ENCODE data around the gene S100P.

The S100P gene

DNA sequence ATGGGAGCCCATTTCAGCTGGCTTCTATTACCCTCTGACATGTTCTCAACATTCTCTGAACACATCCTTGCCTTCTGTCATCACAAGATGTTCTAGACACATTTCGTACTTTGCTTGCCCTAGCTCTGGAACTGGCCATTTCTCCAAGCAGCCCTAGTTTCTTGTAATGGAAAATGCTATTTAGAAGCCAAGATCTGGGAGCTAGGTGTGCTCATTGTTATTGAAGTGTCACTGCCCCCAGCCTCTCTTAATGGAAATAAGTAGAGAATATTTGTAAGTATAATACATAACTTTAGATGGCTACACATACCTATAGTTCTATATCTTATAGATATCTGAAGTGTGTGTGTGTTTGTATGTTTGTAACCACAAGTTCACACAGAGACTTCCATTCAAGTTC, 9.1 kb downstream of the S100P start:
- H3K27ac ChIP-seq (ENCODE audit: low read depth, low read length) = no peak overlapping the region
- peaks cover 37% of the 10 kb centered on the region for H3K4me1 ChIP-seq (ENCODE audit: insufficient read depth, low read length)
- no peak overlapping the region for H3K9ac ChIP-seq (ENCODE audit: low read length)
- no peaks in the 10 kb centered on the region for H3K9me3 ChIP-seq (ENCODE audit: low read length)
- no peak overlapping the region for H3K4me3 ChIP-seq (ENCODE audit: low read depth in 1 of 2, low read length in 2 of 2)
- no peaks in the 10 kb centered on the region for H3K27me3 ChIP-seq (ENCODE audit: control insufficient read depth in 1 of 2, insufficient read depth in 2 of 2, low read length in 2 of 2)
- peaks cover 14% of the 10 kb centered on the region for H3K36me3 ChIP-seq (ENCODE audit: insufficient read depth, low read length)

DNA sequence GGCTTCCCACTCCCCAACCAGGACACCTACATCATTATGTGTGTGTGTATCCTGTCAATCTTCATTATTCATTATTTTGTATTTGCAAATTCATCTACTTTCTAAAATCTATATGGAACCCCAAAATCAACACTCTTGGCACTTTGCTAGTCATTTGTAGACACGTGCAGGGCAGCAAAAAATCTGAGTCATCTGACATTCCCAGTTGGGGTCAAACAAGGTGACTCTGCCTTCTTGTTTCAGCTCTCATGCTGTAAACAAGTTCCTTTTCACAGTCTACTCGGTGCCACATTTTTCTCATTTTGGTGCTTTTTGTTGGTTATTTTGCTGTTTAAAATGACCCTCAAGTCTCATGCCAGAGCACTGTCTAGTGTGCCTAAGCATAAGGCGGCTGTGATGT, 10.1 kb downstream of the S100P start:
- Histone ChIP-seq H3K27me3 (ENCODE audit: control insufficient read depth in 1 of 2, insufficient read depth in 2 of 2, low read length in 2 of 2) (no peaks in the 10 kb centered on the region), H3K4me1 (ENCODE audit: insufficient read depth, low read length) (peaks cover 47% of the 10 kb centered on the region), H3K9me3 (ENCODE audit: low read length) (no peaks in the 10 kb centered on the region), H3K9ac (ENCODE audit: low read length) (no peak overlapping the region), H3K27ac (ENCODE audit: low read depth, low read length) (no peak overlapping the region), H3K4me3 (ENCODE audit: low read depth in 1 of 2, low read length in 2 of 2) (no peak overlapping the region), H3K36me3 (ENCODE audit: insufficient read depth, low read length) (peaks cover 14% of the 10 kb centered on the region)

DNA sequence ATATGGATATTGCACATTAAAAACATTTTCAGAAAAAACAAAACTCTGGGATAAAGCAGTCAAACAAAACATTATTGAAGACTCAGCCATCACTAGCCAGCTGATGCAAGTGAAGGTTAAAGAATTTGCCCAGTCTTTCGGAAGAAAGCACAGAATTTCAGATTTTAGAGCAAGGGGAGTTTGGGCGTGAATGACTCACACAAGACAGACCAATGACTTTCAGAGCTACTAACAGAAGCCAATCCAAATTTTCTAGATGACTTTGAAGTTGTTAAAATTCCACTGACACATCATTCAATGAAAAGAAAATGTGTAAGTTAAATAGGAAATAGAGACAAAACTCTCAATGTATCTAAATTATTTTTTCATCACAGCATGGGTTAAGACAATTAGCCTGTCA, 12.0 kb downstream of the S100P start:
- Histone ChIP-seq H3K9ac (ENCODE audit: low read length) (no peak overlapping the region), H3K4me3 (ENCODE audit: low read depth in 1 of 2, low read length in 2 of 2) (no peak overlapping the region), H3K4me1 (ENCODE audit: insufficient read depth, low read length) (peaks cover 55% of the 10 kb centered on the region), H3K27ac (ENCODE audit: low read depth, low read length) (no peak overlapping the region), H3K9me3 (ENCODE audit: low read length) (no peaks in the 10 kb centered on the region), H3K27me3 (ENCODE audit: control insufficient read depth in 1 of 2, insufficient read depth in 2 of 2, low read length in 2 of 2) (no peaks in the 10 kb centered on the region), H3K36me3 (ENCODE audit: insufficient read depth, low read length) (peaks cover 14% of the 10 kb centered on the region)

DNA sequence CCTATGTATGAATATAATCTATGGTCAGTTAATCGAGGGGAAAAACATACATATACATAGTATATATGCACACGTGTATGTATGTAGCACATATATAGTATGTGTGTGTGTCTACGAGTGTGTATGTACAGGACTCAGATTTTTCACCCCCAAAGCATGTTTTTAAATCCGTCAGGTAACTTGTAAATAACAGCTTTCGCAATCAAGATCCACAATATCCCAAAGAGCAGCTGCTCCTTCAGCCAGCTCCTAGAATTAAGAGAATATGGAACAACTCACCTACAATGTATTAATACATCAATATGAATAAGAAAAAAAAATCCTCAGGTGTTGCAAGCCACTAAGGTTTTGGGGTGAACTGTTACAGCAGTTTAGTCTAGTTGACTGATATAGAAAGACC, 12.5 kb downstream of the S100P start:
- Histone ChIP-seq H3K9me3 (ENCODE audit: low read length) (no peaks in the 10 kb centered on the region), H3K36me3 (ENCODE audit: insufficient read depth, low read length) (peaks cover 14% of the 10 kb centered on the region), H3K4me1 (ENCODE audit: insufficient read depth, low read length) (peaks cover 56% of the 10 kb centered on the region), H3K27ac (ENCODE audit: low read depth, low read length) (no peak overlapping the region), H3K27me3 (ENCODE audit: control insufficient read depth in 1 of 2, insufficient read depth in 2 of 2, low read length in 2 of 2) (no peaks in the 10 kb centered on the region), H3K9ac (ENCODE audit: low read length) (no peak overlapping the region), H3K4me3 (ENCODE audit: low read depth in 1 of 2, low read length in 2 of 2) (no peak overlapping the region)

DNA sequence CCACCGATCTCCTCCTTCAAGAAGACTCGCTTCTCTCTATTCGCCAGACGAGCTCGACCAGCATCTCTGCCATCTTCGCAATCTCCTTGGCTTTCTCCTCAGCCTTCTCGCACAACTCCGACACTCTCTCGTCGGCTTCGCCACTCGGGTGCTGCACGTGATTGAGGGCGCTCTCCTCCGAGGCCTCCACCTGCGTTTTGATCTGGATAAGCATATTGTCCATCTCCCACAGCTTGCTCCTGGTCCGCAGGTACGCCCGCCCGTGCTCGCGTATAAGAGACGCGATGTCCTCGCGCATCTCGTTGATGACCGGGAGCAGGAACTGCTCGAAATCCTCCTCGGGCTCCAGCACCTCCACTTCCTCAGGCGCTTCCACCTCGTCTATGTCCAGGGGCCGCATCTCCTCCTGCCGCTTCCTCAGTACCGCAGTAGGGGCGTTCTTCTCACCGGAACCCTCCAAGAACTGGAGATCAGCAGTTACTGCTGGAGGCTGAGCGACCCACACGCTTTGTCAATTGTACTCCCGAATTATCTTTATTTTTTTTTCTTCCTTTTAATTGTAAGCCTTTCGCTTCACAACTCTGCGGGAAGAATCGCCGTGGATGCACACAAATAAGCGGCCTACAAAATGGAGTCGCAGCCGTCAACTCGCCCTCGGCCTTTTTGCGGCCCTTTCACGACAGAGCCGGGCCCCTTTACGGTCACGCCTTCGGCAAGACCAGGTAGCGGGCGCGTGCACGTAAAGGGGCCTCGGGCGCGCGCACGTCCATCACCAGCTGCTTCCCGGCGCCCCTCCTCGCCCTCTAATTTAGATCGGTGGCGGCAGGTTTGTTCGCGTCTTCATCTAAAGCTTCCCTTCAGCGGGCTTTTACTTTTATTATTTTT, 15.8 kb downstream of the S100P start, which contains the start of gene MRFAP1L1:
TSS of gene MRFAP1L1 (minus strand) at position 636 of the 885 bp plus-strand sequence. CDS start at position 400, 236 bp downstream.
- Histone ChIP-seq H3K27ac (ENCODE audit: low read depth, low read length) (peak within 1 kb of the TSS; percentile 91), H3K9ac (ENCODE audit: low read length) (peak within 1 kb of the TSS; percentile 77), H3K4me3 (ENCODE audit: low read depth in 1 of 2, low read length in 2 of 2) (peak within 1 kb of the TSS; percentile 97 to 99)

DNA sequence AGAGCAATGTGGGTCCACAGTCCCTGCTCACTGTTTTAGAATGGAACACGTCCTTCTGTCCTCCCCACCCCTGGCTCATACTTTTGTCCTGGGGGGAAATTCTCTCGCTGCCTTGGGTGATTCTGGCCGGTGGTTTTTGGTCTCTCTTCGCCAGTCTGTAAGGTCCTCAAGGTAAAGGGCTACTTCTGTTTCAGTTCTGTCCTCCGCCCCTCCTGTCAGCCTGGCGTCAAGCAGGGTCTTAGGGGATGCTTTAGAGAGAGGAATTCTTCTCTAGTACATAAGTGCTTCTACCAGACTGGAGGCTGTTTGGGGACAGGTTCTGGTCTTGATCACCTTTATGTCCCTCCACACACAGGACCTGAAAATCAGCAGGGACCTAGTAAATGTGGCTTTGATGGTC, 16.6 kb downstream of the S100P start:
- no peaks in the 10 kb centered on the region for H3K9me3 ChIP-seq (ENCODE audit: low read length)
- H3K36me3 ChIP-seq (ENCODE audit: insufficient read depth, low read length) = peaks cover 5% of the 10 kb centered on the region
- peak overlapping the region; percentile 91 for H3K27ac ChIP-seq (ENCODE audit: low read depth, low read length)
- peak overlapping the region; percentile 74 for H3K9ac ChIP-seq (ENCODE audit: low read length)
- peak overlapping the region; percentile 97 to 99 for H3K4me3 ChIP-seq (ENCODE audit: low read depth in 1 of 2, low read length in 2 of 2)
- H3K27me3 ChIP-seq (ENCODE audit: control insufficient read depth in 1 of 2, insufficient read depth in 2 of 2, low read length in 2 of 2) = no peaks in the 10 kb centered on the region
- peaks cover 47% of the 10 kb centered on the region for H3K4me1 ChIP-seq (ENCODE audit: insufficient read depth, low read length)

More for the DNA sequence above, 15.8 kb downstream of the S100P start, which contains the start of gene MRFAP1L1:
- Histone ChIP-seq H3K4me1 (ENCODE audit: insufficient read depth, low read length) (peaks cover 46% of the 10 kb centered on the region), H3K36me3 (ENCODE audit: insufficient read depth, low read length) (peaks cover 5% of the 10 kb centered on the region), H3K9me3 (ENCODE audit: low read length) (no peaks in the 10 kb centered on the region), H3K27me3 (ENCODE audit: control insufficient read depth in 1 of 2, insufficient read depth in 2 of 2, low read length in 2 of 2) (no peaks in the 10 kb centered on the region)

DNA sequence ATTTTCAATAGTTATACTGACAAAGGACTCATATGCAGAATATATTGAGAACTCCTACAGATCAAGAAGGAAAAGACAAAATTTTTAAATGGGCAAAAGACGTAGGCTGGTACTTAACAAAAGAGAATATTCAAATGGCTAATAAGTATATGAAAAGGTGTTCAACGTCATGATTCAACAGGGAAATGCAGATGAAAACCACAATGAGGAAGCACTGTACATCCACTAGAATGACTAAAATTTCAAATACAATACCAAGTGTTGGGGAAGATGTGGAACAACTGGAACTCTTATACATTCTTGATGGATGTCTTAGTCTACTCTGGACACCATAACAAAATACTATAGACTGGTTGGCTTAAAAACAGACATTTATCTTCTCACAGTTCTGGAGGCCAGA, 17.3 kb downstream of the S100P start:
- Histone ChIP-seq H3K27me3 (ENCODE audit: control insufficient read depth in 1 of 2, insufficient read depth in 2 of 2, low read length in 2 of 2) (no peaks in the 10 kb centered on the region), H3K9me3 (ENCODE audit: low read length) (no peaks in the 10 kb centered on the region), H3K4me1 (ENCODE audit: insufficient read depth, low read length) (peaks cover 44% of the 10 kb centered on the region), H3K27ac (ENCODE audit: low read depth, low read length) (no peak overlapping the region), H3K4me3 (ENCODE audit: low read depth in 1 of 2, low read length in 2 of 2) (no peak overlapping the region), H3K36me3 (ENCODE audit: insufficient read depth, low read length) (no peaks in the 10 kb centered on the region), H3K9ac (ENCODE audit: low read length) (no peak overlapping the region)

DNA sequence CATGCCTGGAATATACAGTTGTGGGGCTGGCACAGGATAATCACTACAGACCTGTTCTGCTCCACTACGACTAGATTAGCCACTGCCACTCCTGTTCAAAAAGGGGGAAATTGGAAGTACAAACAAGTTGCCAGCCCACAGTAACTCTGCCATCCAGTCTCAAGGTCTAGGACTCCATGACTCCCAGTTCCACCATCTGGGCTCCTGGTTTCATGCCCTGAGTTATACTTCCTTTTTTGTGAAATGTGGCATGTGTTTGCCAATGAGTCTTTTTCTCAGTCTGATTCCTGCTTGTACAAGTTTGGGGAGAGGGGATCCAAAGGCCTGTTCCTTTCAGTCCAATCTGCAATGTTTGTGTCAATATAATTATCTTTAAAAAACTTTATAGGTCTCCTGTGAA, 21.3 kb downstream of the S100P start:
- Histone ChIP-seq H3K27ac (ENCODE audit: low read depth, low read length) (no peak overlapping the region), H3K9me3 (ENCODE audit: low read length) (no peaks in the 10 kb centered on the region)

DNA sequence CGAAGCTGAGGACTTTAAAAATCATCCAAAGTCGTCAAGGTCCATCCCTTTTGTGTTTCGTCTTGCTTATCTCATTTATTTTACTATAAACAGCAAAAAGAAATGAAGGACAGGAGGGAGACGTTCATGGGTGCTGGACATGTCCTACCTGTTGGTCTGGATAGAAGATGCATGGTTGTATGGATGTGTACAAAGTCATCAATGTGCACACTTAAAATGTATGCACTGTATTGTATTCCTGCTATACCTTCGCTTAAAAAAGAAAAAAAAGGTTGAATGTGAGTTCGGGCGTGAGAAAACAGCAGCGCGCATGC, 22.0 kb downstream of the S100P start:
- Histone ChIP-seq H3K27me3 (ENCODE audit: control insufficient read depth in 1 of 2, insufficient read depth in 2 of 2, low read length in 2 of 2) (no peaks in the 10 kb centered on the region), H3K27ac (ENCODE audit: low read depth, low read length) (peak overlapping the region; percentile 67), H3K4me1 (ENCODE audit: insufficient read depth, low read length) (peaks cover 26% of the 10 kb centered on the region), H3K9me3 (ENCODE audit: low read length) (no peaks in the 10 kb centered on the region), H3K36me3 (ENCODE audit: insufficient read depth, low read length) (no peaks in the 10 kb centered on the region), H3K4me3 (ENCODE audit: low read depth in 1 of 2, low read length in 2 of 2) (peak overlapping the region in 1 of 2 donors; percentile 90), H3K9ac (ENCODE audit: low read length) (no peak overlapping the region)

More for the DNA sequence above, 21.3 kb downstream of the S100P start:
- Histone ChIP-seq H3K4me1 (ENCODE audit: insufficient read depth, low read length) (peaks cover 26% of the 10 kb centered on the region), H3K27me3 (ENCODE audit: control insufficient read depth in 1 of 2, insufficient read depth in 2 of 2, low read length in 2 of 2) (no peaks in the 10 kb centered on the region), H3K36me3 (ENCODE audit: insufficient read depth, low read length) (no peaks in the 10 kb centered on the region), H3K9ac (ENCODE audit: low read length) (no peak overlapping the region), H3K4me3 (ENCODE audit: low read depth in 1 of 2, low read length in 2 of 2) (no peak overlapping the region)

DNA sequence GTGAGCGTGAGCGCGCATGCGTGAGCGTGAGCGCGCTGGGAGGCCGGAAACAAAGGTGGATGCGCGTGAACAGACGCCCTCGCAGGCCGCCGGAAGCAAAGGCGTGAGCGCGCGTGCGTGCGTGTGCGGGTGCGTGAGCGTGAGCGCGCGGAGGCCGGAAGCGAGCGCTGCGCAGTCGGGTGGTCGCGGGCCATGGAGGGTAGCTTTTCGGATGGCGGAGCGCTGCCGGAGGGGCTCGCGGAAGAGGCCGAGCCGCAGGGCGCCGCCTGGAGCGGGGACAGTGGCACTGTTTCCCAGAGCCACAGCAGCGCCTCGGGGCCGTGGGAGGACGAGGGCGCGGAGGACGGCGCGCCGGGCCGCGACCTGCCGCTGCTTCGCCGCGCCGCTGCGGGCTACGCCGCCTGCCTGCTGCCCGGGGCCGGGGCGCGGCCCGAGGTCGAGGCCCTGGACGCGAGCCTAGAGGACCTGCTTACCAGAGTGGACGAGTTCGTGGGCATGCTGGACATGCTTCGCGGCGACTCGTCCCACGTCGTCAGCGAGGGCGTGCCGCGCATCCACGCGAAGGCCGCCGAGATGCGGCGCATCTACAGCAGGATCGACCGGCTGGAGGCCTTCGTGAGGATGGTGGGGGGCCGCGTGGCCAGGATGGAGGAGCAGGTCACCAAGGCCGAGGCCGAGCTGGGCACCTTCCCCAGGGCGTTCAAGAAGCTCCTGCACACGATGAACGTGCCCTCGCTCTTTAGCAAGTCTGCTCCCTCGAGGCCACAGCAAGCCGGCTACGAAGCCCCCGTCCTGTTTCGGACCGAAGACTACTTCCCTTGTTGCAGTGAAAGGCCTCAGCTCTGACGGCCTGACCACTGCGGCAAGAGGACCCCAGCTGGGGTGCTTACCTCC, 22.6 kb downstream of the S100P start, which contains the start of gene BLOC1S4:
TSS of gene BLOC1S4 (plus strand) at position 157 of the 894 bp plus-strand sequence. CDS start at position 193, 36 bp downstream.
- Histone ChIP-seq H3K36me3 (ENCODE audit: insufficient read depth, low read length) (no peaks in the 10 kb centered on the region), H3K27me3 (ENCODE audit: control insufficient read depth in 1 of 2, insufficient read depth in 2 of 2, low read length in 2 of 2) (no peaks in the 10 kb centered on the region), H3K9ac (ENCODE audit: low read length) (peak within 1 kb of the TSS; percentile 51), H3K4me3 (ENCODE audit: low read depth in 1 of 2, low read length in 2 of 2) (peak within 1 kb of the TSS; percentile 52 to 90), H3K9me3 (ENCODE audit: low read length) (no peaks in the 10 kb centered on the region), H3K27ac (ENCODE audit: low read depth, low read length) (peak within 1 kb of the TSS; percentile 67), H3K4me1 (ENCODE audit: insufficient read depth, low read length) (peaks cover 27% of the 10 kb centered on the region)

DNA sequence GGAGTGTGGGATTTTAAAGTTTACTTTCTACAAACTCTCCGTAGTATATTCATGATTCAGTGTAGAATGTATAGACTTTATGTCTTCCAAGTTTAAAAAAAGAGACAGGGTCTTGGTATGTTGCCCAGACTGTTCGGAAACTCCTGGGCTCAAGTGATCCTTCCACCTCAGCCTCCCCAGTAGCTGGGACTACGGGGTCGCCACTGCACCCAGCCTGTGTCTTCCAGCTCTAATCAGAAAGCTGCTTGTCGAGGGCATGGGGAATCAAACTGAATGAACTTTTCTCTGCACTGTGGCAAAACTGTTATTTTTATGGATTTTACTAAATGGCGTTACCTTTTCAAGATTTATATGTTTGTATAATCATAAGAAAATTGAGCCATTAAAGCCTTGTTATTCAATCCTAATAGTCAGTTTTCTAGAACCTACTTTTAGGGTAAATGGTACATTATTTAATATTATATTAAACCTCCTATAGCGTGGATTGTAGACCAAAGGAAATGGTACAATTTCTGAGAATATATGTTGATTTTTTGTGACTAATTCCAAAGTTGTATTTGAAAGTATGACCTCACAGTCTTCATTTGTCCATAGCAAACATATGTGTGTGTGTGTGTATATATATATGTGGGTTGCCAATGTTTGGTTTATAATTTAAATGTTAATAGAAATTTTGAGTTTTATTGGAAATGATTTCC, 23.4 kb downstream of the S100P start:
- Histone ChIP-seq H3K4me3 (ENCODE audit: low read depth in 1 of 2, low read length in 2 of 2) (peak overlapping the region; percentile 52 to 90), H3K36me3 (ENCODE audit: insufficient read depth, low read length) (no peaks in the 10 kb centered on the region), H3K27me3 (ENCODE audit: control insufficient read depth in 1 of 2, insufficient read depth in 2 of 2, low read length in 2 of 2) (no peaks in the 10 kb centered on the region), H3K4me1 (ENCODE audit: insufficient read depth, low read length) (peaks cover 27% of the 10 kb centered on the region), H3K9ac (ENCODE audit: low read length) (peak overlapping the region; percentile 51), H3K27ac (ENCODE audit: low read depth, low read length) (peak overlapping the region; percentile 67), H3K9me3 (ENCODE audit: low read length) (no peaks in the 10 kb centered on the region)
